ENCODE results near the gene LEF1.

DNA sequence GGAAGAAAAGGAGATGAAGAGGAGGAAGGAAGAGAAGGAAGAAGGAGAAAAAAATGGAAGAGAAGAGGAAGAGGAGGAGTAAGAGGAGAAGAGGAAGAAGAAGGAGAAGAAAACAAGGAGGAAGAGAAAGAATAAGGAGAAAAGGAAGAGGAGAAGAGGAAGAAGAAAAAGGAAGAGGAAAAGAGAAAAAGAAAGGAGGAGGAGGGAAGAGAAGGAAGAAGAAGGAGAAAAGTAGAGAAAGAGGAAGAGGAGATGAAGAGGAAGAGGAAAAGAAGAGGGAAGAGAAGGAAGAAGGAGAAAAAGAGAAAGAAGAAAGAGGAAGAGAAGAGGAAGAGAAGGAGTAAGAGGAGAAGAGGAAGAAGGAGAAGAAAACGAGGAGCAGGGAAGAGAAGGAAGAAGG lies 11.8 kb upstream of the LEF1 start:
- TF ChIP-seq, protein P1, sequence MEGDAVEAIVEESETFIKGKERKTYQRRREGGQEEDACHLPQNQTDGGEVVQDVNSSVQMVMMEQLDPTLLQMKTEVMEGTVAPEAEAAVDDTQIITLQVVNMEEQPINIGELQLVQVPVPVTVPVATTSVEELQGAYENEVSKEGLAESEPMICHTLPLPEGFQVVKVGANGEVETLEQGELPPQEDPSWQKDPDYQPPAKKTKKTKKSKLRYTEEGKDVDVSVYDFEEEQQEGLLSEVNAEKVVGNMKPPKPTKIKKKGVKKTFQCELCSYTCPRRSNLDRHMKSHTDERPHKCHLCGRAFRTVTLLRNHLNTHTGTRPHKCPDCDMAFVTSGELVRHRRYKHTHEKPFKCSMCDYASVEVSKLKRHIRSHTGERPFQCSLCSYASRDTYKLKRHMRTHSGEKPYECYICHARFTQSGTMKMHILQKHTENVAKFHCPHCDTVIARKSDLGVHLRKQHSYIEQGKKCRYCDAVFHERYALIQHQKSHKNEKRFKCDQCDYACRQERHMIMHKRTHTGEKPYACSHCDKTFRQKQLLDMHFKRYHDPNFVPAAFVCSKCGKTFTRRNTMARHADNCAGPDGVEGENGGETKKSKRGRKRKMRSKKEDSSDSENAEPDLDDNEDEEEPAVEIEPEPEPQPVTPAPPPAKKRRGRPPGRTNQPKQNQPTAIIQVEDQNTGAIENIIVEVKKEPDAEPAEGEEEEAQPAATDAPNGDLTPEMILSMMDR (IDR thresholded peaks at IDR 0.05), result no peak
- no peak for TF ChIP-seq ZFX (IDR thresholded peaks at IDR 0.05; ENCODE audit: borderline replicate concordance)

Data from 22Rv1 (cell line).